GM12892 (cell line): ENCODE results near the gene NLRP1.

ENCODE experiments used
- POLR2A ChIP-seq: IDR thresholded peaks from 2 replicates; pipeline ENCODE4 v1.6.1; 2011; ENCODE audit warnings: low read depth, low read length, control low read depth
- POLR2AphosphoS5 ChIP-seq: IDR thresholded peaks from 2 replicates; pipeline ENCODE4 v1.6.1; 2011; ENCODE audit warnings: low read depth, low read length, control low read depth
- TAF1 ChIP-seq: IDR thresholded peaks from 2 replicates; pipeline ENCODE4 v1.6.1; 2011; ENCODE audit warnings: low read depth, mild to moderate bottlenecking, control low read depth, low read length, borderline replicate concordance

- no peak for TF ChIP-seq POLR2AphosphoS5
- no peak for TF ChIP-seq POLR2A
- TF ChIP-seq TAF1 = no peak
Measured at GRCh38 chr17:5510771-5511170, 73.5 kb downstream of the NLRP1 start.
